ENCODE results near the gene PRPF19.

Gene PRPF19

DNA sequence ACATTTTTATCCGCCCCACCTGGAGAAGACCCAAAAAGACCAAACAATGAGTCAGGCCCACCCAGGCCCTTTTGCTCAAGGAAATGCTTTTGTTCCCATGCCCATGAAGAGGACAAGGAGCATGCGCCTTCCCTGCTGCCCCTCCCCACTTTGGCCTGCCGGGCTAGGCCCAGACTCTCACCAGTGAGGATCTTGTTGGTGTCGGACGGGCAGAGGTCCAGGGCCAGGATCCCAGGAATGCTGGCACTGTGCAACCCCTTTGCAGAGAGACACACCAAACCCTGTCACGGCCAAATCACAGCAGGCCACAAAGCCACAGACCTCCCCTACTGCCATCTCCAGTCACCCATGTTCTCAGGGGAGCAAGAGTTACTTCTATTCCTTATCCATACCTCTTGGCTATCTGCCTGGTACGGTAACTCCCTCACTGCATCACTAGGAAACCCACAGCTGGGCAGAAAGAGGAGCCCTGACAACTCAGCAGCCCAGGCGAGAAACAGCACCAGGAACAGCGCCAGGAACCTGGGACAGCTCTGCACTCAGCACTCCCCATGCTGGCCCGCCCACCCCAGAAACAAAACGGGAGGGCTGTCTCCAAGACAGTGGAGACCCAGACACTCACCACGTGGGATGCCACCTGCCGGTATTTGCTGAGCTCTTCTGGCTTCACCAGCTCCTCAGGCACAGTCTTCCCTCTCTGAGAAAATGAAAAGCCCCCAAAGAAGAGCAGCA lies 5.5 kb downstream of the PRPF19 start:
- no peak for DNase-seq

DNA sequence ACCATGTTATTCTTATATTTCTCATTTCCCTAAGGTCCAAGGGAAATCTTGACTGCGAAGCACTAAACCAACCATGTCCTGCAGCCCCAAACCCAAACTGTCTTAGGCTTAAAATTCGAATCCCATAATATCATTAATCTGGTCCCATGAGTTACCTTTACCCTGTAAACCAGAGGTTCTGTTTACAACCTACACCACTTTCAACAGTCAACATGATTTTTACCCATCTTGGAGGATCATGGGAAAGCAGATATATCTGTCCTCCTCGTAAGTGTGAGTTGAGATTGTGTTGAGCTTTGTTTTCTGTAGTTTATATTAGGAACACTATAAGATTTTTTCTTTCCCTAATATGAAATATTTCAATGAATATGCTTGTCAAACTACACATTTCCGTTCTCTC lies 6.4 kb downstream of the PRPF19 start:
- DNase-seq, result no peak

- peak; percentile 35 for DNase-seq
Observed at GRCh38 chr11:60899046-60899936, 7.1 kb downstream of the PRPF19 start.

GRCh38 chr11:60897496-60897895 lies 8.9 kb downstream of the PRPF19 start:
- DNase-seq, result no peak

- DNase-seq, result no peak
Observed at GRCh38 chr11:60895687-60896086, 10.7 kb downstream of the PRPF19 start.

GRCh38 chr11:60891103-60891741 lies 15.2 kb downstream of the PRPF19 start:
- no peak for DNase-seq

DNA sequence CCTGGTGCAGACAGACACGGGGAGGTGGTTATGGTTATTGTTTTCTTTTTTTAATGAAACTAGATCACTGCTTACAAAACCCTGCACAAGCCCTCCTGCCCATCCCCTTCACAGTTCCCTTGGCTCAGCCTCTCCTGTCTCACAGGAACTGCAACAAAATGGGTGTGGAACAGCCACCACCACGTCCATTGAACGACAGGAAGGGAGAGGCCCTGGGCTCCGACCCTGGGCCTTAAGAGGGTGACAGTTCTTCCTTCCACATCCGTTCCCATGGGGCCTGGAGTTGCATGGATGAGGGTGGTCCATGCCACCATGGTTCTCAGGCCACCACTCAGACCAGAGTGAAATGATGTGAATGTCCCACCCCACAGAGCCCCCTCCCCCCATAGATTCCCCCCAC lies 15.7 kb downstream of the PRPF19 start:
- DNase-seq, result no peak

GRCh38 chr11:60889869-60890311 lies 16.5 kb downstream of the PRPF19 start:
- no peak for DNase-seq

- DNase-seq, result peak; percentile 29
Observed at GRCh38 chr11:60887556-60887955, 18.8 kb downstream of the PRPF19 start.

DNA sequence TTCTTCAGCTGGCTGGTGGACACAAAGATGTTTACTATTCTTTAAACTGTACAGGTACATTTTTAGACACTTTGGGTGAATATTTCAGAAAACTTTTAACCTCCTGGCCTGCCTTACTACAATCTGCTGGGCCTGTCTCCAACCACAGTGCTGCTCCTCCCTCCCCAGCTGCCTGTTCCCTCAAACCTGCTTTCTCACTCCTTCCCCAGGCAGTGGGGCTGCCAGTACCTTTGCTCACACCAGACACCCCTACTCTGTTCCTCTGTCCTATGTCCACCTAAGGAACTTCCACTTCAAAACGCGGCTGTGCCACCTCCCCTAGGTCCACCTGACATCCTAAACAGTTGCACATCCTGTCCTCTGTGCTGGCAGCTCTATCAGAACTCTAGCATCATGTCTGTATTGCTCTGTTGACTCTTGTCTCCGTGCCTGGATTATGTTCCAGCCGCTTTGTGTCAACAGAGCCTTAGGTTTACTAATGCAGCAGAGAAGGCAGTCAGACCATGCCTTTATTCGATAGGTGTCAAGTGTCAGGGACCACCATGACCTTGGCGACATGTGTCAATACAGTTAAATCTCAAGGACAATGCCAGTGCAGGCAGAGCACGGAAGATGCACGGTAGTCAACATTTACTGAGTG lies 25.6 kb downstream of the PRPF19 start:
- DNase-seq, result no peak

DNA sequence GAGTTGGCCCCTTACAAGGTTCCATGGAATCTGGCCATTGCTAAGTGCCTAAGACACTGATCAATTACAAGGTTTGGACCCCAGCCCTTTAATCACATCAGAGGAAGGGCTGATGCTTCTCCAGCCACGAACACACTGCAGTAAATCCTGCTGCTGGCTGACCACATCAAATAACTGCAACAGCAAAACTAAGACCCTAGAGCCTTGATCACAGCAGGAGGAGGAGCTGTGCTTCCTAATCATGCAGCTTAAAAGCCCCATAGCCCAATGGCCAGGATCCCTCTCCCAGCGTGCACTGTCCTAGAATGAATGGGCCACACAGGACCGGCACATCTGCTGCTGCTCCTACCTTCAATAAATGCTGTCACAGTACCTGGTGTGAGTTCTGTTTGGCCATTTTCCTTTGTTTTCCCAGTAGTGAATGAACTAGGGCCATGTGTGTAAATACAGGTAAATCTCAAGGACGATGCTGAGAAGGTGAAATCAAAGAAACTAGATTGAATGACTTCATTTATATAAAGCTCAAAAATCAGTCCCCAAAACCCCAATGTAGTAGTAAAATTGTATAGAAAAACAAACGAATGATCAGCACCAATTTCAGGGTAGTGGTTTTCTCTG lies 26.3 kb downstream of the PRPF19 start:
- DNase-seq, result no peak

DNA sequence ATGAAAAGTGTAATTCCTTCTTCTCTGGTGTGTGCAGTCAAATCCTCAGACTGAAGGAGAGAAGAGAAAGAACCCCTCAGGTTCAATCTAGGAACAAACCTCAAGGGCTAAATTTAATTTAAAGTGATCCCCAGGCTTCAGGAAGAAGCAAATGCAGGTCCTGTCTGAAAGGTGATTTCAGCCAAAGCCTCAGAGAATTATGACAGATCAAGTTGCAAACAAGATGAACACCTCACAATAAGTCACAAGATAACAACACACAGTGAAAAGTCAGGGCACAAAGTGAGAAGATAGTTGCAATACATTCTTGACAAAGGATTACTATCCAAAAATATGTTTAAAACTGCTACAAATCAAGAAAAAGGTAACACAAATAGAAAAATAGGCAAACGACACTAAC lies 27.3 kb downstream of the PRPF19 start:
- no peak for DNase-seq

GRCh38 chr11:60878245-60879101 lies 27.9 kb downstream of the PRPF19 start:
- no peak for DNase-seq

DNA sequence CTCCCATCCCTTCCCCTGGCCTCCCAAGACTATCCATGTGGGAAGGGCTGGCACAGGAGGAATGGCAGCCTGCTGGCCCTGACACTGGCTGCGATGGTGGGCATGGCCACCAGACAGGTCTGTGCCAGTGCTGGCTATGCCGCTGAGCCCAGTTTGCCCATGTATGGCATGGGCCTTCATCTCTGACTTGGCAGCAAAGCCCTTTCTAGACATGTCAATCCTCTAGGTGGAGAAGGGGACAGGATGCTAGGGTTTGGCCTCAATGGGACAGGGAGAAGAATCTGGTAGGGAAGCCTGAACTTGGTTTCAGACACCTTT lies 30.3 kb downstream of the PRPF19 start:
- no peak for DNase-seq

GRCh38 chr11:60875366-60876167 lies 30.8 kb downstream of the PRPF19 start:
- no peak for DNase-seq

- DNase-seq, result no peak
Observed at GRCh38 chr11:60874421-60875365, 31.7 kb downstream of the PRPF19 start.

DNA sequence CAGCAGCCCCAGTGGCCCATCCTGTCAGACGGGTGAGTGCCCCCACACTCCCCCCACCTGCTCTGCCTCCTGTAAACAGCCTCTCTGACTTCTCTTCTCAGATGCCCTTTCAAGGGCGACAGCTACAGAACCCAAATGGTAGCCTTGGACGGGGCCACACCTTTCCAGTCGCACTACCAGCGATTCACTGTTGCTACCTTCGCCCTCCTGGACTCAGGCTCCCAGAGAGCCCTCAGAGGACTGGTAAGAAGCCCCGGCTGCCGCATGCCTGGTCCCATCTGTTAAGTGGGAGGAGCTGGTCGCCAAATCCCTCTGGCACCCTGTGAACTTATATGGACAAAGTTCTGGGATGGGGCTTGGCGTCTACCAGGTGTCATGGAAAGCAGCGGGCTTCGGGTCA lies 32.9 kb downstream of the PRPF19 start:
- DNase-seq, result no peak

DNA sequence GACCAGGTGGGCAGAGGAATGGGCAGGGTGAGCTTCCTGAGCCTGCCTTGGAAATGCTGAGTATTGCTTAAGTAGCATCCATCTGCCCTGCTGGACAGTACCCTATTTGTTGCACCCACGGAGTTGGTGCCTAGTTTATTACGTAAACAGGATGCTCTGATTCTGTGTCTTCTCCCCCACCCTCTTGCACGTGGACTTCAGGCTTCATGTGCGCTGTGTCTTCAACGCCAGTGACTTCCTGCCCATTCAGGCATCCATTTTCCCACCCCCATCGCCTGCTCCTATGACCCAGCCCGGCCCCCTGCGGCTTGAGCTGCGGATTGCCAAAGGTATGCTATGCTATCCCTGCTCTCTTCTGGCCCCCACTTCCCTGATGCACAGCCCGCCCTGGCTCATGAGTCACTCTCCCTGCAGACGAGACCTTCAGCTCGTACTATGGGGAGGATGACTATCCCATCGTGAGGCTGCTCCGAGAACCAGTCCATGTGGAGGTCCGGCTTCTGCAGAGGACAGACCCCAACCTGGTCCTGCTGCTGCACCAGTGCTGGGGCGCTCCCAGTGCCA lies 33.3 kb downstream of the PRPF19 start:
- no peak for DNase-seq
